Gastrocnemius medialis (tissue), 4 donors: Measurements from ENCODE around the gene LINC01488.

Source experiments
- POLR2A ChIP-seq, 2 donors: fragments of 450-650 bp; IDR thresholded peaks; one replicate each; pipeline ENCODE4 v1.6.1; 2017; ENCODE audit warnings: antibody characterized with exemption in 2 of 2, mild to moderate bottlenecking in 2 of 2, moderate library complexity in 2 of 2
- TF ChIP-seq, protein P1 (sequence below), 5 experiments: fragments of 450-650 bp in 3 of 5; fragments of 200-600 bp in 2 of 5; sonication (generic) in 2 of 5; IDR thresholded peaks in 4 of 5; conservative IDR thresholded peaks in 1 of 5; 1 replicate in 4 of 5; 2 replicates in 1 of 5; pipeline ENCODE4 v1.5.1; 2016 to 2019; ENCODE audit warnings: antibody characterized with exemption in 5 of 5, mild to moderate bottlenecking in 3 of 5, moderate library complexity in 3 of 5

DNA sequence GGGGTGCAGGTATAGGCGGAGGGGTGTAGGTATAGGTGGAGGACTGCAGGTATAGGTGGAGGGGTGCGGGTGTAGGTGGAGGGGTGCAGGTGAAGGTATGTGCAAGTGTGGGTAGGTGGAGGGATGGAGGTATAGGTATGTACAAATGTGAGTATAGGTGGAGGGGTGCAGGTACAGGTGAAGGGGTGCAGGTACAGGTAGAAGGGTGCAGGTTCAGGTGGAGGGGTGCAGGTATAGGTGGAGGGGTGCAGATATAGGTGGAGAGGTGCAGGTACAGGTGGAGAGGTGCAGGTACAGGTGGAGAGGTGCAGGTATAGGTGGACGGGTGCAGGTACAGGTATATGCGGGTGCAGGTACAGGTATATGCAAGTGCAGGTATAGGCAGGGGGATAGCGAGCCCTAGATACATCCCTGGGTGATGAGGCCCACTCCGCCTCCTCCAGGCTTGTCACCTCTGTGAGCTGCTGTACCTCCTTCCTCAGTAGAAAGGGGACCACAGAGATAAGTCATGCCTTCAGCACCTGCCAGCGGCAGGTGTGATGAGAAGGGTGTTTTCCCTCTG is 17.2 kb downstream of the LINC01488 start:
- TF ChIP-seq, protein P1, sequence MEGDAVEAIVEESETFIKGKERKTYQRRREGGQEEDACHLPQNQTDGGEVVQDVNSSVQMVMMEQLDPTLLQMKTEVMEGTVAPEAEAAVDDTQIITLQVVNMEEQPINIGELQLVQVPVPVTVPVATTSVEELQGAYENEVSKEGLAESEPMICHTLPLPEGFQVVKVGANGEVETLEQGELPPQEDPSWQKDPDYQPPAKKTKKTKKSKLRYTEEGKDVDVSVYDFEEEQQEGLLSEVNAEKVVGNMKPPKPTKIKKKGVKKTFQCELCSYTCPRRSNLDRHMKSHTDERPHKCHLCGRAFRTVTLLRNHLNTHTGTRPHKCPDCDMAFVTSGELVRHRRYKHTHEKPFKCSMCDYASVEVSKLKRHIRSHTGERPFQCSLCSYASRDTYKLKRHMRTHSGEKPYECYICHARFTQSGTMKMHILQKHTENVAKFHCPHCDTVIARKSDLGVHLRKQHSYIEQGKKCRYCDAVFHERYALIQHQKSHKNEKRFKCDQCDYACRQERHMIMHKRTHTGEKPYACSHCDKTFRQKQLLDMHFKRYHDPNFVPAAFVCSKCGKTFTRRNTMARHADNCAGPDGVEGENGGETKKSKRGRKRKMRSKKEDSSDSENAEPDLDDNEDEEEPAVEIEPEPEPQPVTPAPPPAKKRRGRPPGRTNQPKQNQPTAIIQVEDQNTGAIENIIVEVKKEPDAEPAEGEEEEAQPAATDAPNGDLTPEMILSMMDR (IDR thresholded peaks at IDR 0.05 in 4 of 5, conservative IDR thresholded peaks at IDR 0.05 in 1 of 5): no peak
- TF ChIP-seq POLR2A (IDR thresholded peaks at IDR 0.05): no peak
